ENCODE measurements around the gene DPY30.

- TF ChIP-seq POLR2A (IDR thresholded peaks at IDR 0.05) (no peak), CTCF (IDR thresholded peaks at IDR 0.05) (no peak)
Observed at GRCh38 chr2:32058130-32058529, 18.5 kb upstream of the DPY30 start.
